HG03175 (cell line): ENCODE results near the gene AMHR2.
A peak's percentile ranks its signal among the peaks of the same experiment; 100 is the strongest.
"Not testable (repeated sequence)": the region's sequence is repeated elsewhere in the genome, so short reads cannot be mapped to it uniquely, and the experiment has no call there.

ENCODE experiments used
- ATAC-seq: cut with Tn5 transposase; IDR thresholded peaks from one replicate; pipeline ENCODE4 v1.9.1; 2021; ENCODE audit warnings: mild to moderate bottlenecking, moderate library complexity; ENCODE audit not compliant: unreplicated experiment

The AMHR2 gene

DNA sequence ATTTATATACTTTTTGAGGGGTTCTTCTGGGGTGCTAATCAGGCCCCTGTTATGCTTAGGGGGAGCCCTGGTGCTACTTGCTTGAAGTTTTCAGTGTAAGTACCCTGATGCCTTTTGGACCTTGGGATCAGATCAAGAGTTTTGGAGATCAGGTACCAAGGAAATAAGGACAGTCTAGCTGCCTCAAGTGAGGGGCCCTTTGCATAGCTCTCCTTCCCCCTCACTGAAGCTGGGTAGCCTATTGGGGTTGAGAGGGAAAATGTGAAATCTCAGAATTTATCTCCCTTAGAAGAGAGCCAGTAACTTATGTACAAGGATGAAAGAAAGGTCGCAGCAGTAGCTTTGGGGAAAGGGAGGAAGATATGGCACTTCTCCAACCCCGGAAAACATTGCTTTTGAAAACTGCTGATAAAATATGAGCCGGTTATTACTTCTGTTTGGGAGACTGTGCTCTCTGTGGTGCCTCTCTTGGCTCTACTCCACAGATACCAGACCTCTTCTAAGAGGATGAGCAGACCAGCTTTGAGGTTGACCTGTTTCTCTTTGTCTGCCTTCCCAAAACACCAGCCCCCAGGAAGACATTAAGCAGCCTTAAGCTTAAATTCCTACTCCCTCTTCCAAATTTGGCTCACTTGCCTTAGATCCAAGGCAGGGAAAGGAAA is 8.8 kb upstream of the AMHR2 start:
- no peak for ATAC-seq

DNA sequence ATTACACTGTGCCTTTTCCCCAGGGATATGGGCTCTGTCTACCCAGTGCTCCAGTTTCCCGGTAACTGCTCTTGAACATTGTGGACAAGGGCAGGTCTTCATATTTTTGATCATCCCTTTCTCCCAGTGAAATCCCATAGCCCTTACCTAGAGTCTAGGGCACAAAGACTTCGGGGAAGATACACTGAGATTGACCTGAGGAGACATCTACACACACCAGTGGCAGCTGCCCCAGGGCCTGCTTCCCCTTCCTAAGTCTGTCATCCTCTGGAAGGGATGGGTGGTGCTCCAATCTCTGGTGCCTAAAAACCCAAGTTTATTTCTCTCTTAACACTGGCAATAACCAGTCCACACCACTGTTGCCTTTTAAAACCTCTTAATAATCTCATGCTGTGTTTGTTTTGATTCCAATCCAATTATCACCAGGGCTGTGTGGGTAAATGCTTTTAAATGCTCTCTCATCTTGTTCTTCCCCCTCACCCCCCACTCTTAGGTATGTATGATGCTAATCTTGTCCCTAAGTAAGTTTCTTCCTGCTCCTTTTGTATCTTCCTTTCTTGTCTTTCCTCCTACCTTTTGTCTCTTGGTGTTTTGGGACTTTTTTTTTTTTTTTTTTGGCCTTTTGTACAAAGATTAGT is 7.8 kb upstream of the AMHR2 start:
- not testable (repeated sequence) for ATAC-seq

DNA sequence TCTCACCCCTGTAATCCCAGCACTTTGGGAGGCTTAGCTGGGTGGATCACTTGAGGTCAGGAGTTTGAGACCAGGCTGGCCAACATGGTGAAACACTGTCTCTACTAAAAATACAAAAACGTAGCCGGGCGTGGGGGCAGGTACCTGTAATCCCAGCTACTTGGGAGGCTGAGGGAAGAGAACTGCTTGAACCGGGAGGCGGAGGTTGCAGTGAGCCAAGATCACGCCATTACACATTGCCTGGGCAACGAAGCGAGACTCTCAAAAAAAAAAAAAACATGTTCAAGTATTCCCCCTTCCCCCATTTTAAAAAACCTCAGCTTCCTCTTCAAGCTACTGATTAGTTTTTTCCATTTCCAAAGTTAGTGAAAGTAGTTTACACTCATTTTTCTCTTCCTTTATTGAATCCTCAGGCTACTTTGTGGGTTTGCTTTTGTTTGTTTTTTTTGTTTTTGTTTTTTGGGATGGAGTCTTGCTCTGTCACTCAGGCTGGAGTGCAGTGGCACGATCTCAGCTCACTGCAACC is 6.3 kb upstream of the AMHR2 start:
- not testable (repeated sequence) for ATAC-seq

DNA sequence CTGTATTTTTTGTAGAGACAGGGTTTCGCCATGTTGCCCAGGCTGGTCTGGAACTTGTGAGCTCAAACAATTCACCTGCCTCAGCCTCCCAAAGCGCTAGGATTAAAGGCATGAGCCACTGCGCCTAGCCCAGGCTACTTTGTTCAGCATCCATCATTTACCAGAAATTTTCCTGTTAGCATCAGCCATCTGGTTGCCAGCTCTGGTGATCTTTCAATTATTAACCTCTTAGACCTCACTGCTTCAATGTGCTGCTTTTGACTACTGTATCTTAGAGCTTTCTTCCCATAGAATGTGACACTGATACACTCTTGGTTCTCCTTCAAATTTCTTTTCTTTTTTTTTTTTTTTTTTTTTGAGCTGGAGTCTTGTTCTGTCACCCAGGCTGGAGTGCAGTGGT is 5.4 kb upstream of the AMHR2 start:
- ATAC-seq = no peak

DNA sequence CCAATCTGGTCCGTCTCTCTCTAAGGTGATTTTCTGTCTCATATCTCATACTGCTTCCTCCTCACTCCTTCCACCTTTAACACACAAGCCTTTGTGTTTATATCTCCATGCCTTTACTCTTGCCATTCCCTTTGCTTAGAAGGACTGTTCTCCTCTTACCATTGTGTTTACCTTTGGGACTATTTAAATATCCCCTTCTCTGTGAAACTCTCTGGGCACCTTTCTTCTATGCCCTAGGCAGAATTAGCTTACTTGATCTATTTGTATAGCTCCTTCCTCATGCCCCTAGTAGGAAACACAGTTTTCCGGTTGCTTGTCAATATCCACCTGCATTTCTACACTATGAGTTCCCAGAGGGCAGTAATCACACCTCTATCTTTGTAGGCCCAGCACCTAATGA is 3.9 kb upstream of the AMHR2 start:
- no peak for ATAC-seq

DNA sequence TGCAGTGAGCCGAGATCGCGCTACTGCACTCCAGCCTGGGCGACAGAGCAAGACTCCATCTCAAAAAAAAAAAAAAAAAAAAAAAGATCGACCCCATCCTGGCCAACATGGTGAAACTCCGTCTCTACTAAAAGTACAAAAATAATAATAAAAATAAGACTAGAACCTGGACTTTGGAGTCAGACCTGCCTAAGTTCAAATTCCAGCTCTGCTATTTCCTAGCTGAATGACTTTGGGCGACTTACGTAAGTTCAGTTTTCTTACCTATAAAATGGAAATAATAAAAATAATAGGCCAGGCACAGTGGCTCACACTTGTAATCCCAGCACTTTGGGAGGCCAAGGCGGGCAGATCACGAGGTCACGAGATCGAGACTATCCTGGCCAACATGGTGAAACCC is 1.4 kb upstream of the AMHR2 start:
- ATAC-seq = not testable (repeated sequence)

DNA sequence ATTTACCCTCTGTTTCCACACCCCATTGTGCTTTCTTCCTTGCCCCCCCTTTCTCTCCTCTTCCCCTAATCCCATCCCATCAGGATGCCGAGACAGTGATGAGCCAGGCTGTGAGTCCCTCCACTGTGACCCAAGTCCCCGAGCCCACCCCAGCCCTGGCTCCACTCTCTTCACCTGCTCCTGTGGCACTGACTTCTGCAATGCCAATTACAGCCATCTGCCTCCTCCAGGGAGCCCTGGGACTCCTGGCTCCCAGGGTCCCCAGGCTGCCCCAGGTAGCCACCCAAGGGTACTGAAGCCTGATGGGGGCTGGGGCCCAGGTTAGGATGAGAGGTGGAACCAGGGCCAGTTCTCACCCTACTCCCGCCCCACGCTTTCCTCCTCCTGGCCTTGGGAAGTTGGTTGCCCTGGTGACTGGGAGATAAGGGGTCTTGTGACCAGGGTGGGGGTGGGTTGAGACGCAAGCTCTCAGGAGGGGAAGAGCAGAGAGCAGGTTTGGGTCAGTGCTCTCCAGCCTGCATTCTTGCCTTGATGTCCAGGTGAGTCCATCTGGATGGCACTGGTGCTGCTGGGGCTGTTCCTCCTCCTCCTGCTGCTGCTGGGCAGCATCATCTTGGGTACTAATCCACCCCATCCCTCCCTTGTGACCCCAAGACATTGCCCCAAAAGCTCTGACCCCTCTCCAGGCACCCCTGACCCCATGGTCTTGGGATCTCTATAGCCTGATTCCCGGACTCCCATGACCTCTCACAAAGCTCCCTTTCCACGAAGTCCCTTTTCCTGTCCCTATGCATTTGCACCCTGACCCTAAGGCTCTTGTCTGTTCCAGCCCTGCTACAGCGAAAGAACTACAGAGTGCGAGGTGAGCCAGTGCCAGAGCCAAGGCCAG is 1.2 kb downstream of the AMHR2 start:
- ATAC-seq = no peak

DNA sequence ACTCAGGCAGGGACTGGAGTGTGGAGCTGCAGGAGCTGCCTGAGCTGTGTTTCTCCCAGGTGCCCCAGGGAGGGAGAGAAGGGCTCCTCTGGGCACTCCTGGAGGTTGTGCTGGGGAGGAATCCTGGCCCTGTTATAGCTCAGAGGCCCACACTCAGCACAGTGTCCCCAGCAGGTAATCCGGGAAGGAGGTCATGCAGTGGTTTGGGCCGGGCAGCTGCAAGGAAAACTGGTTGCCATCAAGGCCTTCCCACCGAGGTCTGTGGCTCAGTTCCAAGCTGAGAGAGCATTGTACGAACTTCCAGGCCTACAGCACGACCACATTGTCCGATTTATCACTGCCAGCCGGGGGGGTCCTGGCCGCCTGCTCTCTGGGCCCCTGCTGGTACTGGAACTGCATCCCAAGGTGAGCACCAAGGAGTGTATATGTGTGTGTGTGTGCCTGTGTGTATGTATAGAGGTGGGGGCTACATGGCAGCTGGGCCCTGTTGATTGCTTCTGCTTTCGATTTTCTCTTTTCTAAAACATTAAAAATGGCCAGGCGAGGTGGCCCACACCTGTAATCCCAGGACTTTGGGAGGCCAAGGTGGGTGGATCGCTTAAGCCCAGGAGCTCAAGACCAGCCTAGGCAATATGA is 2.0 kb downstream of the AMHR2 start:
- ATAC-seq = no peak

DNA sequence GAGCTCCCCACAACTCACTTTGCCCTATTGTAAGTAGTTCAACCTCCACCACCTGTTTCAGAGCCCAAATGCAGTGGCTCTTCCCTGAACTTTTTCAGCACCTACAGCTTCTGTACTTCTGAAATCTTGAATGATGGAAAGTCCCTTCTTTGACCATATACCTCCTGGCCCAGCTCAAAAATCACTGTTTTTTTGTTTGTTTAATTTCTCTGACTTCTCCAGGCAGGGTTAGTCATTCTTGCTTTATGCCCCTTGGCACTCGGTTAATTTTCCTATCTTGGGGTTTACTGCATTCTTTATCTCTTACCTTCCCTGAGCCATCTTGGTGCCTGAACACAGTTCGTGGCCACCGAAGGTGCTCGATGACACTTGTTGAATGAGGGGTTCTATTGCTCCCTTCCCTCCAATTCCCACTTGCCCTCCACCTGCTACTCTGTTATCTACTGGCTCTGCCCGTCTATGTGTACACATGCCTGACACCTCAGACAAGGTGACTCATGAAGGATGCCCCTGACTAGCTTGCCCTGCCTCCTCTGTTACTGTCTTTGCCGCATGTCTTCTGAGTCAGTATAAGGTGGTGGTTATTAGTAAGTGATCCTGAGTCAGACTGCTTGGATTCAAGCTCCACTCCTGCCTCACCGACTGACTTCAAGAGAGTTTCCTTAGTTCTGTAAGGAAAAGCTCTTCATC is 4.4 kb downstream of the AMHR2 start:
- ATAC-seq = no peak

DNA sequence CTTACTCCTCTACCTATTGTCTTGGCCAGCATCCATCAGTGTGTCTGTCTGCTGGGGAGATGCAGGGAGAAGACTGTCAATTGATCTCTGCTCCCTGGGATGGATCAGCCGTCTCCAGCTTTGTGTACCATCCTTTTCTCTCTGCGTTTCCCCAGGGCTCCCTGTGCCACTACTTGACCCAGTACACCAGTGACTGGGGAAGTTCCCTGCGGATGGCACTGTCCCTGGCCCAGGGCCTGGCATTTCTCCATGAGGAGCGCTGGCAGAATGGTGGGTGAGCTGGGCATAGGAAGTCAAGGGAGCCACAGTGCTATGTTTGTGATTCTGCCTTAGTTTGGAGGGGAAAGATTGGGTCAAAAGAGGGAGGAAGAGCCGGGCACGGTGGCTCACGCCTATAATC is 5.1 kb downstream of the AMHR2 start:
- ATAC-seq = no peak

DNA sequence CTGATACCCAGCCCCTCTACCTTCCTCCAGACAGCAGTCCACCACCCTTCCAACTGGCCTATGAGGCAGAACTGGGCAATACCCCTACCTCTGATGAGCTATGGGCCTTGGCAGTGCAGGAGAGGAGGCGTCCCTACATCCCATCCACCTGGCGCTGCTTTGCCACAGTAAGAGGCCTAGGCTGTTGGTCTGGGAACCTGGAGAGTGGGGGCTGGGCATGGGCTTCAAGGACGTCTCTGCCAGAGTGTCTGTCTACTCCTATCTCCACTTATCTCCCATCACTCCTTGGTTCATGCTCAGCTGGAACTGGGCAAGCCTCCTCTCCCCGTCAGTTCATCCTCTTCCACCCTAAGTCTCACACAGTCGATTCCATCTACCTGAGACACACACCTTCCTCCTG is 6.5 kb downstream of the AMHR2 start:
- ATAC-seq = no peak

DNA sequence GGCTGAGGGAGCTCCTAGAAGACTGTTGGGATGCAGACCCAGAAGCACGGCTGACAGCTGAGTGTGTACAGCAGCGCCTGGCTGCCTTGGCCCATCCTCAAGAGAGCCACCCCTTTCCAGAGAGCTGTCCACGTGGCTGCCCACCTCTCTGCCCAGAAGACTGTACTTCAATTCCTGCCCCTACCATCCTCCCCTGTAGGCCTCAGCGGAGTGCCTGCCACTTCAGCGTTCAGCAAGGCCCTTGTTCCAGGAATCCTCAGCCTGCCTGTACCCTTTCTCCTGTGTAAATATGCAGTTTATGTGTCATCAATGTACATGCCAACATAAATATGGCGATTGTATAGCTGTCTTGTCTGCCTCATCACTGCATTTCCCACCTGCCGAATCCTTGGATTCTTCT is 7.5 kb downstream of the AMHR2 start:
- ATAC-seq = no peak

DNA sequence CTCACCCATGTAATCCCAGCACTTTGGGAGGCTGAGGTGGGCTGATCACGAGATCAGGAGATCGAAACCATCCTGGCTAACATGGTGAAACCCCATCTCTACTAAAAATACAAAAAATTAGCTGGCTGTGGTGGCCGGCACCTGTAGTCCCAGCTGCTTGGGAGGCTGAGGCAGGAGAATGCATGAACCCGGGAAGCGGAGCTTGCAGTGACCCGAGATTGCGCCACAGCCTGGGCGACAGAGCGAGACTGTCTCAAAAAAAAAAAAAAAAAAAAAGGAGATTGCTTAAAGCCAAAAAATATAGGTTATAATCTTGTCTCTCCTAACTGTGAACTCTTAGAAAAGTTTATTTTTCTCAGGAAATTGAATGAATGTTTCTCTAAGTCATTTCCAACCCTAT is 11.7 kb downstream of the AMHR2 start:
- not testable (repeated sequence) for ATAC-seq

DNA sequence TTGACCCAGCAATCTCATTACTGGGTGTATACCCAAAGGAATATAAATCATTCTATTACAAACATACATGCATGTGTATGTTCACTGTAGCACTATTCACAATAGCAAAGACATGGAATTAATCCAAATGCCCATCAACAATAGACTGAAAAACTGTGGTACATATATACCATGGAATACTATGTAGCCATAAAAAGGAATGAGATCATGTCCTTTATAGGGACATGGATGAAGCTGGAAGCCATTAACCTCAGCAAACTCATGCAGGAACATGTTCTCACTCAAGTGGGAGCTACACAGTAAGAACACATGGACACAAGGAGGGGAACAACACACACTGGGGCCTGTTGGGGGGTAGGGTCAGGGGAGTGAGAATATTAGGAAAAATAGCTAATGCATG is 15.9 kb downstream of the AMHR2 start:
- not testable (repeated sequence) for ATAC-seq

DNA sequence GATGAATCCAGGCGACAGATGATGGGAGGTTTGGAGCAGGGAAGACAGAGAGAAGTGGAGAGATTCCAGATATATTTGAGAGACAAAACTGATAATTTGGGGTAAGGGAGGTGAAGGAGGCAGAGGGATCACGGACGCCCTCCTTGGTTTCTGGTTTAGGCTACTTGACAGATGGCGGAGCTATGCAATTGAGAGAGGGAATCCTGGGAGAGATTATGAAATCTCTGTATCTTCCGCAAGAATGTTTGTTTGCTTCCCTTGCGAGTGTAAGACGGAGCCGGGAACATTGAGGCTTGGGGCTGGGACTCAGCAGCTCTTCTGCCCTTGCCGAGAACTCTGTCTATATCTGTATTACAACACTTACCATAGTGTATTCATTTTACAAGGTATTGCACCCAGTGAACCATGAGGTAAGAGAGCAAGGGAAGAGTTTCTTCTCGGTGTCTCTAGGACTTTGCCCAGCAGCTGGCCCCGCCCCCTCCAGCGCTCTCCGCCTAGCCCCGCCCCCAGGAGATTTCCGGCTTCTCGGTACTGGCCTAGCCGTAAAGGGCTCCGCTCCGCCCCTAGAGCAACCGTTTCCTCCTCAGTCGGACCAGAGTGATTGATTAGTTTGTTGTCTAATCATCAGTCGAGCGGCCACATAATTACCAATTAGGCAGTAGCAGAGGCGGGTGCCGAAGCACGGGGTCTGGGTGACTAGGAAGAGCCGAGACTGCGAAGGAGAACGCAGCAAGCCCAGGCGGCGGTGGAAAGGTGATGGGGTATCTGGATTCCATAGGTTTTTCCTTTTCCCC is 17.6 kb downstream of the AMHR2 start, which contains the start of gene PRR13:
Gene PRR13, plus strand, starts transcription at position 695 of the 794 bp plus-strand sequence. CDS start 981 bp downstream, outside the sequence.
- peak; percentile 99 for ATAC-seq

DNA sequence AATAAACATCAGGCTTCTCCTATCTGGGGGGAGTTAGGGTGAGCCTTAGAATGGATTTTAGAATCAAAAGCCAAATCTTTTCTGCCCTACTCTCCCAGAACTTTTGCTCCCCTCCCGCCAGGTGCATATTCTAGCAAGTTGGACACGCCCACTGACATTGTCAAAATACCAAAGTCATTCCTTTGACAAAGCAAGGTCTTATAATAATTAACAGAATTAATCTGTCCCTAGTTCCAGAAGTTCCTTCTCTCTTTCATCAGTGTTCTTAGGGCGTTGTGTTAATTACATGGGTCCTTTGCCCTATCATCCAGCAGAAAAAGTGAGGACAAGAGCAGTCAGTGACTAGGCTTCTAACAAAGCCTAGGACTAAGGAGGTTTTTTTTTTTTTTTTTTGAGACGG is 20.3 kb downstream of the AMHR2 start:
- ATAC-seq = no peak

DNA sequence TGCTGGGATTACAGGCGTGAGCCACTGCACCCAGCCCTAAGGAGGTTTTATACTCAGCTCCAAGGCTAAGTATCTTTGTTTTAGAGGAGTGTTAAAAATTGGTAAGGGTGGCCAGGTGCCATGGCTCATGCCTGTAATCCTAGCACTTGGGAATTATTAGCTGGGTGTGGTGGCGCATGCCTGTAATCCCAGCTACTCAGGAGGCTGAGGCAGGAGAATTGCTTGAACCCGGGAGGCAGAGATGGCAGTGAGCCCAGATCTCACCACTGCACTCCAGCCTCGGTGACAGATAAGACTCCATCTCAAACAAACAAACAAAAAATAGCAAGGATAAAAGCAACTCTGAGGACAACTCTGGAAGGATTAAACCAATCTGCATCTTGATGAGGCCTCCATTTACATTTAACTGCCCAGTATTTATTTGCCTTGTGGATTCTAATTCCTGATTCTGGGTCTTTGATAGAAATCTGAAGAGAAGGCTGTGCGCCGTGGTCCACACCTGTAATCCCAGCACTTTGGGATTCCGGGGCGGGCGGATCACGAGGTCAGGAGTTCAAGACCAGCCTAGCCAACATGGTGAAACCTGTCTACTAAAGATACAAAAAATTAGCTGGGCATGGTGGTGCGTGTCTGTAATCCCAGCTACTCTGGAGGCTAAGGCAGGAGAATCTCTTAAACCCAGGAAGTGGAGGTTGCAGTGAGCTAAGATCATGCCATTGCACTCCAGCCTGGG is 21.1 kb downstream of the AMHR2 start:
- not testable (repeated sequence) for ATAC-seq

DNA sequence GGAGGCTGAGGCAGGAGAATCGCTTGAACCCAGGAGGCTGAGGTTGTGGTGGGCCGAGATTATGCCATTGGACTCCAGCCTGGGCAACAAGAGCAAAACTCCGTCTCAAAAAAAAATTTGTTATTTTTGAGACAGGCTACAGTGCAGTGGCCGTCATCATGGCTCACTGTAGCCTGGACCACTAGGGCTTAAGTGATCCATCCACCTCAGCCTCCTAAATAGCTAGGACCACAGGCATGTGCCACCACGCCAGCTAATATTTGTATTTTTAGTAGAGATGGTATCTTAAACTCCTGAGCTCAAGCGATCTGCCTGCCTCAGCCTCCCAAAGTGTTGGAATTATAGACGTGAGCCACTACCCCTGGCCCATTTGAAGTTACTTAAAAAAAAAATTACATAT is 27.3 kb downstream of the AMHR2 start:
- no peak for ATAC-seq

DNA sequence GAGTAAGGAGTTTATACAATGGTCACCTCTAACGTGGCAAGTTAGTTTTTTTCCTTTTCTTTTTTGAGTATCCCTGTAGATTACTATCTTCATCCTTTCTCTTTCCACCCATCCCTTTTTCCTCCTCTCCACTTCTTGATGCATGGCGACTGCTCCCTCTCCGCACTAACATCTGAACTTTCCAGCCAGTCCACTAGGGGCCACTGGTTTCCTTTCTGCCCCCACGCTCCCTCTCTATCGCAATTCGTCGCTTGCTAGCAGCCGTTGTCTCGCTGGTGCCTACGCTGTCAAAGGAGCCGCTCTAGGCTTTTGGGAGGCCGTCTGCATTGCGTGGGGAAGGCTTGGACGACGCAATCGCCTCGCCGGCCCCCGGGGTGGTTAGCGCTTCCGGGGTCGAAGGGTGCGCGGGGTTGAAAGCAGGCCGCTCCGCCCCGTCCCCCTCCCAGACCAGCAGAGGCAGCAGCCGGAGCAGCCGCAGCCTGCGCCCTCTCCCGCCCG is 28.1 kb downstream of the AMHR2 start, which contains the start of gene PCBP2:
Gene PCBP2, plus strand, starts transcription at position 442 of the 498 bp plus-strand sequence. CDS start 2,699 bp downstream, outside the sequence.
- peak; percentile 97 for ATAC-seq
